ENCODE results near the gene KRT33A.

Gene KRT33A

GRCh38 chr17:41301204-41301790 lies 49.3 kb downstream of the KRT33A start:
- no peak for DNase-seq

- DNase-seq = no peak
Observed at GRCh38 chr17:41298458-41299135, 52.0 kb downstream of the KRT33A start.

GRCh38 chr17:41296846-41297245 lies 53.8 kb downstream of the KRT33A start:
- DNase-seq = no peak
